Measurements from ENCODE around the gene LONRF3.

Gene LONRF3

GRCh38 chrX:119004920-119005524, 30.6 kb downstream of the LONRF3 start:
- peak; percentile 78 for TF ChIP-seq CTCF (IDR thresholded peaks at IDR 0.05; ENCODE audit: insufficient read depth, low read depth, low read length, missing control alignments)
- H3K4me3 ChIP-seq (ENCODE audit: low read depth, low read length), result no peak overlapping the region
- DNase-seq (ENCODE audit: low read depth), result peak; percentile 45

GRCh38 chrX:119007189-119007770, 32.9 kb downstream of the LONRF3 start:
- no peak for TF ChIP-seq CTCF (IDR thresholded peaks at IDR 0.05; ENCODE audit: insufficient read depth, low read depth, low read length, missing control alignments)
- no peak for DNase-seq (ENCODE audit: low read depth)
- H3K4me3 ChIP-seq (ENCODE audit: low read depth, low read length), result no peak overlapping the region

GRCh38 chrX:119008110-119008744, 33.8 kb downstream of the LONRF3 start:
- no peak overlapping the region for H3K4me3 ChIP-seq (ENCODE audit: low read depth, low read length)
- TF ChIP-seq CTCF (IDR thresholded peaks at IDR 0.05; ENCODE audit: insufficient read depth, low read depth, low read length, missing control alignments), result peak; percentile 64
- DNase-seq (ENCODE audit: low read depth), result peak; percentile 20

- DNase-seq (ENCODE audit: low read depth), result no peak
- no peak for TF ChIP-seq CTCF (IDR thresholded peaks at IDR 0.05; ENCODE audit: insufficient read depth, low read depth, low read length, missing control alignments)
These were observed 34.7 kb downstream of the LONRF3 start for GRCh38 chrX:119009071-119009470.

GRCh38 chrX:119010491-119010890, 36.1 kb downstream of the LONRF3 start:
- no peak for DNase-seq (ENCODE audit: low read depth)
- TF ChIP-seq CTCF (IDR thresholded peaks at IDR 0.05; ENCODE audit: insufficient read depth, low read depth, low read length, missing control alignments), result no peak

More at GRCh38 chrX:119009071-119009470, 34.7 kb downstream of the LONRF3 start:
- H3K4me3 ChIP-seq (ENCODE audit: low read depth, low read length), result no peak overlapping the region

GRCh38 chrX:119013164-119013563, 38.7 kb downstream of the LONRF3 start:
- no peak for DNase-seq (ENCODE audit: low read depth)
- TF ChIP-seq CTCF (IDR thresholded peaks at IDR 0.05; ENCODE audit: insufficient read depth, low read depth, low read length, missing control alignments), result no peak
- H3K4me3 ChIP-seq (ENCODE audit: low read depth, low read length), result no peak overlapping the region

More at GRCh38 chrX:119010491-119010890, 36.1 kb downstream of the LONRF3 start:
- H3K4me3 ChIP-seq (ENCODE audit: low read depth, low read length), result no peak overlapping the region

Data from GM12865 (cell line).